SU-DHL-6 (cell line): Measurements from ENCODE around the gene ZNF644.
"Not testable (repeated sequence)": the region's sequence is repeated elsewhere in the genome, so short reads cannot be mapped to it uniquely, and the experiment has no call there.

ENCODE experiments used
- H2AFZ ChIP-seq: fragments of 200-600 bp; sonication (generic); 2 replicates; pipeline ENCODE4 v1.6.1; 2014; ENCODE audit warnings: low read depth, mild to moderate bottlenecking, moderate library complexity, mixed read lengths, antibody characterized with exemption, low read length; ENCODE audit not compliant: severe bottlenecking
- H3F3A ChIP-seq: fragments of 200-600 bp; shearing (Covaris generic); 2 replicates; pipeline ENCODE4 v1.6.0; 2016; ENCODE audit warnings: antibody characterized with exemption, mild to moderate bottlenecking; ENCODE audit not compliant: insufficient read depth
- H3K27ac ChIP-seq: fragments of 200-600 bp; sonication (generic); 2 replicates; pipeline ENCODE4 v1.5.1; 2016; ENCODE audit warnings: low read depth, mild to moderate bottlenecking, low read length, moderate library complexity, mixed read lengths
- H3K27me3 ChIP-seq: fragments of 200-600 bp; sonication (generic), shearing (Covaris generic); 2 replicates; pipeline ENCODE4 v1.6.0; 2014; ENCODE audit warnings: mild to moderate bottlenecking, low read length
- H3K36me3 ChIP-seq: fragments of 200-600 bp; sonication (generic); 2 replicates; pipeline ENCODE4 v1.6.1; 2014; ENCODE audit warnings: mild to moderate bottlenecking, low read length, mixed read lengths
- H3K4me2 ChIP-seq: fragments of 300-600, 200-600 bp; shearing (Covaris generic), sonication (generic); 2 replicates; pipeline ENCODE4 v1.6.0; 2014; ENCODE audit warnings: low read length, low read depth, mild to moderate bottlenecking; ENCODE audit not compliant: poor library complexity, severe bottlenecking
- H3K4me3 ChIP-seq: fragments of 200-600 bp; sonication (generic); 2 replicates; pipeline ENCODE4 v1.5.1; 2014; ENCODE audit warnings: antibody characterized with exemption, low read length, mild to moderate bottlenecking, mixed read lengths; ENCODE audit not compliant: insufficient read depth, poor library complexity, severe bottlenecking
- H3K79me2 ChIP-seq: fragments of 200-600 bp; sonication (generic); 2 replicates; pipeline ENCODE4 v1.6.1; 2014; ENCODE audit warnings: mild to moderate bottlenecking, low read length, moderate library complexity; ENCODE audit not compliant: insufficient read depth
- H3K9ac ChIP-seq: fragments of 200-600 bp; sonication (generic); 2 replicates; pipeline ENCODE4 v1.7.0; 2014; ENCODE audit warnings: mild to moderate bottlenecking, low read length
- H3K9me2 ChIP-seq: fragments of 200-600 bp; sonication (generic); replicated peaks from 2 replicates; pipeline ENCODE4 v1.6.1; 2014; ENCODE audit warnings: low read length; ENCODE audit not compliant: insufficient read depth
- H3K9me3 ChIP-seq: fragments of 200-600 bp; sonication (generic); 2 replicates; pipeline ENCODE4 v1.6.1; 2014; ENCODE audit warnings: low read length, mixed read lengths; ENCODE audit not compliant: insufficient read depth
- H4K20me1 ChIP-seq: fragments of 200-600 bp; sonication (generic); 2 replicates; pipeline ENCODE4 v1.6.1; 2014; ENCODE audit warnings: low read depth, mild to moderate bottlenecking, antibody characterized with exemption, low read length, moderate library complexity, mixed read lengths
- CTCF ChIP-seq: fragments of 200-600 bp; sonication (generic); IDR thresholded peaks from one replicate; pipeline ENCODE4 v1.5.1; 2017; ENCODE audit warnings: antibody characterized with exemption, mild to moderate bottlenecking, low read length, moderate library complexity; ENCODE audit not compliant: insufficient read depth, poor library complexity, severe bottlenecking
- EZH2phosphoT487 ChIP-seq: fragments of 200-600 bp; sonication (generic), shearing (Covaris generic); conservative IDR thresholded peaks from 2 replicates; pipeline ENCODE4 v1.6.1; 2018; ENCODE audit warnings: mild to moderate bottlenecking, antibody characterized with exemption, low read length, moderate library complexity, mixed read lengths

ZNF644 gene

GRCh38 chr1:91065337-91065736 lies 43.5 kb upstream of the ZNF644 start:
- Histone ChIP-seq H3F3A (no peaks in the 10 kb centered on the region), H4K20me1 (no peaks in the 10 kb centered on the region), H3K4me3 (no peak overlapping the region), H3K27me3 (no peaks in the 10 kb centered on the region), H3K9me3 (peaks cover 11% of the 10 kb centered on the region; the same call in 1 of the 2 replicates), H3K36me3 (no peaks in the 10 kb centered on the region), H3K4me2 (no peak overlapping the region), H3K9ac (no peak overlapping the region), H3K9me2 (no peaks in the 10 kb centered on the region), H2AFZ (no peak overlapping the region), H3K27ac (no peak overlapping the region), H3K79me2 (no peaks in the 10 kb centered on the region)
- TF ChIP-seq EZH2phosphoT487 = no peak
- TF ChIP-seq CTCF = no peak

- H4K20me1 ChIP-seq, H3K27ac ChIP-seq, H3K4me2 ChIP-seq, H3K27me3 ChIP-seq, H3K79me2 ChIP-seq, H3K36me3 ChIP-seq, H3F3A ChIP-seq, H3K9me2 ChIP-seq, H3K4me3 ChIP-seq, H3K9ac ChIP-seq: not testable (repeated sequence)
- H2AFZ ChIP-seq = peak overlapping the region; percentile 17
- H3K9me3 ChIP-seq = peaks cover 11% of the 10 kb centered on the region; the same call in 1 of the 2 replicates
Measured at GRCh38 chr1:91063403-91063802, 41.6 kb upstream of the ZNF644 start.

GRCh38 chr1:91059157-91059556 lies 37.3 kb upstream of the ZNF644 start:
- Histone ChIP-seq H3K9ac (no peak overlapping the region), H3K4me3 (no peak overlapping the region), H3K4me2 (no peak overlapping the region), H3K27ac (no peak overlapping the region), H3K27me3 (no peaks in the 10 kb centered on the region), H3K9me2 (no peaks in the 10 kb centered on the region), H2AFZ (no peak overlapping the region), H3K9me3 (peaks cover 11% of the 10 kb centered on the region; the same call in 1 of the 2 replicates), H3K79me2 (no peaks in the 10 kb centered on the region), H4K20me1 (no peaks in the 10 kb centered on the region), H3K36me3 (no peaks in the 10 kb centered on the region), H3F3A (no peaks in the 10 kb centered on the region)
- no peak for TF ChIP-seq EZH2phosphoT487

GRCh38 chr1:91057784-91058183 lies 35.9 kb upstream of the ZNF644 start:
- H4K20me1 ChIP-seq = no peaks in the 10 kb centered on the region
- no peaks in the 10 kb centered on the region for H3K9me3 ChIP-seq
- H3K9ac ChIP-seq = no peak overlapping the region
- H3K36me3 ChIP-seq = no peaks in the 10 kb centered on the region
- peak overlapping the region; percentile 17 for H3K4me2 ChIP-seq
- H3K79me2 ChIP-seq = no peaks in the 10 kb centered on the region
- H3K9me2 ChIP-seq = no peaks in the 10 kb centered on the region
- no peaks in the 10 kb centered on the region for H3F3A ChIP-seq
- no peak overlapping the region for H3K4me3 ChIP-seq
- H2AFZ ChIP-seq = no peak overlapping the region
- H3K27ac ChIP-seq = no peak overlapping the region
- TF ChIP-seq CTCF (no peak), EZH2phosphoT487 (no peak)
- H3K27me3 ChIP-seq = no peaks in the 10 kb centered on the region
